HEK293 (cell line): Measurements from ENCODE around the gene UBE2J2.

Experiments used
- CTCF ChIA-PET: fragments of 350-600 bp; formaldehyde crosslinking; extraction: SDS; loops from one replicate; lab custom pipeline; 2021; ENCODE audit warnings: antibody characterized with exemption; lab: Yijun Ruan, JAX
- POLR2A ChIA-PET: fragments of 300-600 bp; formaldehyde crosslinking; extraction: SDS; loops from one replicate; lab custom pipeline; 2020; ENCODE audit warnings: antibody characterized with exemption, inconsistent platforms; lab: Yijun Ruan, JAX
- H3K27ac ChIP-seq: fragments of 200-500 bp; sonication (Bioruptor generic); 2 replicates; pipeline ENCODE4 v1.5.1; 2014; ENCODE audit warnings: low read depth, low read length, control low read depth, inconsistent platforms; ENCODE audit errors: extremely low read depth
- H3K36me3 ChIP-seq, 2 experiments: fragments of 200-500 bp in 1 of 2; sonication (Bioruptor generic) in 1 of 2; 1 replicate in 1 of 2; 2 replicates in 1 of 2; pipeline ENCODE4 v1.5.1; 2014 to 2017; ENCODE audit warnings: inconsistent platforms in 2 of 2, low read length in 2 of 2; ENCODE audit not compliant: control insufficient read depth in 2 of 2, insufficient read depth in 1 of 2
- H3K4me1 ChIP-seq: fragments of 200-500 bp; sonication (Bioruptor generic); 2 replicates; pipeline ENCODE4 v1.5.1; 2014; ENCODE audit warnings: mild to moderate bottlenecking, low read length, inconsistent platforms; ENCODE audit not compliant: control insufficient read depth, insufficient read depth
- H3K4me3 ChIP-seq: 2 replicates; pipeline ENCODE4 v1.5.1; 2011; ENCODE audit warnings: low read depth, mild to moderate bottlenecking, control low read depth, low read length, moderate library complexity
- H3K9me3 ChIP-seq: fragments of 200-500 bp; sonication (Bioruptor generic); 2 replicates; pipeline ENCODE4 v1.5.1; 2014; ENCODE audit warnings: low read depth, low read length, inconsistent platforms; ENCODE audit not compliant: control insufficient read depth, insufficient read depth
- BCL11A ChIP-seq: fragments of 450-650 bp; formaldehyde crosslinking; IDR thresholded peaks from 2 replicates; pipeline ENCODE4 v1.5.1; 2016; ENCODE audit warnings: low read depth, missing biosample characterization, missing genetic modification characterization
- BCL11B ChIP-seq: fragments of 450-650 bp; formaldehyde crosslinking; IDR thresholded peaks from 2 replicates; pipeline ENCODE4 v1.5.1; 2016; ENCODE audit warnings: low read depth, missing biosample characterization, missing genetic modification characterization
- EGR2 ChIP-seq: fragments of 450-650 bp; formaldehyde crosslinking; IDR thresholded peaks from 2 replicates; pipeline ENCODE4 v1.5.1; 2016; ENCODE audit warnings: low read depth, missing biosample characterization, missing genetic modification characterization
- ELK4 ChIP-seq: IDR thresholded peaks from 2 replicates; pipeline ENCODE4 v1.6.1; 2011; ENCODE audit warnings: mild to moderate bottlenecking, low read depth, low read length, borderline replicate concordance
- GLIS1 ChIP-seq: fragments of 450-650 bp; formaldehyde crosslinking; IDR thresholded peaks from 2 replicates; pipeline ENCODE4 v1.5.1; 2016; ENCODE audit warnings: missing biosample characterization, missing genetic modification characterization
- MYNN ChIP-seq: fragments of 450-650 bp; formaldehyde crosslinking; IDR thresholded peaks from 2 replicates; pipeline ENCODE4 v1.5.1; 2016; ENCODE audit warnings: missing biosample characterization, missing genetic modification characterization, borderline replicate concordance
- ZFP41 ChIP-seq: fragments of 450-650 bp; formaldehyde crosslinking; IDR thresholded peaks from 2 replicates; pipeline ENCODE4 v1.5.1; 2016; ENCODE audit warnings: missing biosample characterization, missing genetic modification characterization, borderline replicate concordance
- ZNF175 ChIP-seq: fragments of 450-650 bp; formaldehyde crosslinking; IDR thresholded peaks from 2 replicates; pipeline ENCODE4 v1.5.1; 2016; ENCODE audit warnings: missing biosample characterization, missing genetic modification characterization
- ZNF274 ChIP-seq, 2 experiments: fragments of 200-500 bp in 1 of 2; fragments of 450-650 bp in 1 of 2; sonication (Bioruptor generic) in 1 of 2; formaldehyde crosslinking in 1 of 2; IDR thresholded peaks; 2 replicates each; pipeline versions ENCODE4 v1.5.1 to v1.6.1; 2014 to 2016; ENCODE audit warnings: borderline replicate concordance in 1 of 2, inconsistent platforms in 1 of 2, low read length in 1 of 2, missing biosample characterization in 1 of 2, missing genetic modification characterization in 1 of 2
- ZNF350 ChIP-seq: fragments of 450-650 bp; formaldehyde crosslinking; IDR thresholded peaks from 2 replicates; pipeline ENCODE4 v1.5.0; 2017; ENCODE audit warnings: missing biosample characterization, mild to moderate bottlenecking, missing genetic modification characterization
- ZNF366 ChIP-seq: fragments of 450-650 bp; formaldehyde crosslinking; conservative IDR thresholded peaks from 2 replicates; pipeline ENCODE4 v1.5.1; 2016; ENCODE audit warnings: missing biosample characterization, missing genetic modification characterization
- ZNF404 ChIP-seq: fragments of 450-650 bp; formaldehyde crosslinking; IDR thresholded peaks from 2 replicates; pipeline ENCODE4 v1.5.1; 2017; ENCODE audit warnings: missing biosample characterization, missing genetic modification characterization
- ZNF473 ChIP-seq: fragments of 450-650 bp; formaldehyde crosslinking; IDR thresholded peaks from 2 replicates; pipeline ENCODE4 v1.5.1; 2017; ENCODE audit warnings: missing biosample characterization, missing genetic modification characterization
- ZNF600 ChIP-seq: fragments of 450-650 bp; formaldehyde crosslinking; IDR thresholded peaks from 2 replicates; pipeline ENCODE4 v1.5.1; 2016; ENCODE audit warnings: missing biosample characterization, missing genetic modification characterization
- ZNF785 ChIP-seq: fragments of 450-650 bp; formaldehyde crosslinking; IDR thresholded peaks from 2 replicates; pipeline ENCODE4 v1.5.1; 2016; ENCODE audit warnings: missing biosample characterization, missing genetic modification characterization
- ZSCAN30 ChIP-seq: fragments of 450-650 bp; IDR thresholded peaks from 2 replicates; pipeline ENCODE4 v1.5.1; 2018; ENCODE audit warnings: missing biosample characterization, mild to moderate bottlenecking, missing genetic modification characterization, moderate library complexity
- TF ChIP-seq, protein P1 (sequence below): fragments of 450-650 bp; formaldehyde crosslinking; IDR thresholded peaks from 2 replicates; pipeline ENCODE4 v1.5.1; 2016; ENCODE audit warnings: missing biosample characterization, missing genetic modification characterization
- TF ChIP-seq, protein P2 (sequence below): fragments of 450-650 bp; formaldehyde crosslinking; IDR thresholded peaks from 2 replicates; pipeline ENCODE4 v1.5.1; 2016; ENCODE audit warnings: missing biosample characterization, missing genetic modification characterization, borderline replicate concordance
- TF ChIP-seq, protein P3 (sequence below): fragments of 450-650 bp; formaldehyde crosslinking; IDR thresholded peaks from 2 replicates; pipeline ENCODE4 v1.5.1; 2016; ENCODE audit warnings: missing biosample characterization, missing genetic modification characterization
- TF ChIP-seq, protein P4 (sequence below): fragments of 450-650 bp; formaldehyde crosslinking; IDR thresholded peaks from 2 replicates; pipeline ENCODE4 v1.5.1; 2016; ENCODE audit warnings: missing biosample characterization, missing genetic modification characterization

Gene UBE2J2

DNA sequence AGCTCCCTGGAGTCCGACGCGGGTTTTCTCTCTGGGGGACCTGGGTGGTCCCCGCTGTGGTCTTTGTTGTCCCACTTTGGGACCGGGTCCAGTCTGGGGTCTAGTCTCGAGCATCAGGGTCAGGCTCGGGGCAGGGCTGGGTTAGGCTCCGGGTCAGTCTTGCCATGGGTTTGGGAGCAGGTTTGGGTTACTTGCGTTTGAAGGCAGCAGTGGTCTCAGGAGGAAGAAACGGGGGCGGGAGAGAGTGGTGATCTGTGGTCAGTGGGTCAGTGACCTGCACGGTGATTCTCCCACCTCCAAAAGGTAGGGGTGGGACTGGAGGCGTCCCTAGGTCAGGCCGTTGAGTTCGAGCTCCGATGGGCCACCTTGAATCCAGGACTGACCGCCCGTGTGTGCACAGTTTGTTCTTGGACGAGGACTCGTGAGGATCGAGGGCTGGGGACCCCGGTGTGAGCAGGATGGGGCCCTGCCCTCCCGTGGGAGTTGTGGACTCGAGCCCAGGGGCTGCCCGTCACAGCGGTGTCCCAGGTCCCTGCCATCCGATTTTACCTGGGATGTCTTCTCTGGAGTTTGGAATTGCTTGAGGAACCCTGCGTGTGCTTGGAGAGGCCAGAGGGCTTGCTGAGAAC, 39.4 kb downstream of the UBE2J2 start:
- Histone ChIP-seq H3K4me3 (no peak overlapping the region), H3K4me1 (no peaks in the 10 kb centered on the region; the same call in 1 of the 2 replicates), H3K36me3 (peaks cover 0 to 18% of the 10 kb centered on the region in 2 experiments; a peak in 1 of 3 replicates)
- TF ChIP-seq MYNN (tag by site-specific recombination) (no peak), BCL11B (tag by site-specific recombination) (peak; percentile 85), BCL11A (tag by site-specific recombination) (peak; percentile 74), ZNF366 (tag by site-specific recombination) (no peak), EGR2 (tag by site-specific recombination) (peak; percentile 32; the same call in 1 of the 2 replicates), ZNF600 (tag by site-specific recombination) (0 out of 2 replicates have a peak, but pooled peaks have one; percentile 21)
- TF ChIP-seq, all 188 proteins: peak for 4
- Histone ChIP-seq H3K27ac (no peak overlapping the region; the same call in 1 of the 2 replicates), H3K9me3 (no peaks in the 10 kb centered on the region)
- CTCF ChIA-PET = no interaction called here
- POLR2A ChIA-PET = no interaction called here

DNA sequence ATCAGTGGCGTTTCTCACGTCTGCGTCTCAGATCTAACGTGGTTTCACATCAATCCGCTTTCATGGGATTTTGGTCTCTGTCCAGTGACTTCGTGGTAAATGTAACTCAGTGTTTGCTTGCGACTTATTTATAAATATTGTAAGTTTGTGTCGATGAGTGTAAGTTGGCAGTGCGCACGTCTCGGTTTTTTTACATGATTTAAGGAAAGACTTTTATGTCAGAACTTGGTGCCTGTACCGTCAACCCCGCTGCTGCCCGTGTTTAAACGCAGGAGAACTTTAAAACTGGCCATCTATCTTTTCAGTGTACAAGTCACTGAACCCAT, 40.1 kb downstream of the UBE2J2 start:
- Histone ChIP-seq H3K4me1 (no peaks in the 10 kb centered on the region; the same call in 1 of the 2 replicates), H3K4me3 (no peak overlapping the region)
- POLR2A ChIA-PET = no interaction called here
- TF ChIP-seq ZNF274 (IDR thresholded peaks at IDR 0.05; ENCODE audit: low read length) = no peak
- TF ChIP-seq ZNF274 (tag by site-specific recombination; IDR thresholded peaks at IDR 0.05; ENCODE audit: borderline replicate concordance) = no peak
- no peak for TF ChIP-seq ZFP41 (tag by site-specific recombination)
- TF ChIP-seq ZNF404 (tag by site-specific recombination) = no peak
- TF ChIP-seq, protein P1, sequence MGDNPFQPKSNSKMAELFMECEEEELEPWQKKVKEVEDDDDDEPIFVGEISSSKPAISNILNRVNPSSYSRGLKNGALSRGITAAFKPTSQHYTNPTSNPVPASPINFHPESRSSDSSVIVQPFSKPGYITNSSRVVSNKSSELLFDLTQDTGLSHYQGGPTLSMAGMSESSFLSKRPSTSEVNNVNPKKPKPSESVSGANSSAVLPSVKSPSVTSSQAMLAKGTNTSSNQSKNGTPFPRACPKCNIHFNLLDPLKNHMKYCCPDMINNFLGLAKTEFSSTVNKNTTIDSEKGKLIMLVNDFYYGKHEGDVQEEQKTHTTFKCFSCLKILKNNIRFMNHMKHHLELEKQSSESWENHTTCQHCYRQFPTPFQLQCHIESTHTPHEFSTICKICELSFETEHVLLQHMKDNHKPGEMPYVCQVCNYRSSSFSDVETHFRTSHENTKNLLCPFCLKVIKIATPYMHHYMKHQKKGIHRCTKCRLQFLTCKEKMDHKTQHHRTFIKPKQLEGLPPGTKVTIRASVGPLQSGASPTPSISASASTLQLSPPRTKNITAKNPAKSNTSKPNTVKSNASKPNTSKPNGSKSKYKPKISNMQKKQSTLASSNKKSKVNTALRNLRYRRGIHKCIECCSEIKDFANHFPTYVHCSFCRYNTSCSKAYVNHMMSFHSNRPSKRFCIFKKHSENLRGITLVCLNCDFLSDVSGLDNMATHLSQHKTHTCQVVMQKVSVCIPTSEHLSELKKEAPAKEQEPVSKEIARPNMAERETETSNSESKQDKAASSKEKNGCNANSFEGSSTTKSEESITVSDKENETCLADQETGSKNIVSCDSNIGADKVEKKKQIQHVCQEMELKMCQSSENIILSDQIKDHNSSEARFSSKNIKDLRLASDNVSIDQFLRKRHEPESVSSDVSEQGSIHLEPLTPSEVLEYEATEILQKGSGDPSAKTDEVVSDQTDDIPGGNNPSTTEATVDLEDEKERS (tag by site-specific recombination) = no peak
- no peak for TF ChIP-seq GLIS1 (tag by site-specific recombination)
- TF ChIP-seq ZSCAN30 (tag by site-specific recombination) = no peak
- TF ChIP-seq ZNF473 (tag by site-specific recombination) = no peak
- TF ChIP-seq ZNF350 (tag by site-specific recombination) = no peak
- TF ChIP-seq, protein P2, sequence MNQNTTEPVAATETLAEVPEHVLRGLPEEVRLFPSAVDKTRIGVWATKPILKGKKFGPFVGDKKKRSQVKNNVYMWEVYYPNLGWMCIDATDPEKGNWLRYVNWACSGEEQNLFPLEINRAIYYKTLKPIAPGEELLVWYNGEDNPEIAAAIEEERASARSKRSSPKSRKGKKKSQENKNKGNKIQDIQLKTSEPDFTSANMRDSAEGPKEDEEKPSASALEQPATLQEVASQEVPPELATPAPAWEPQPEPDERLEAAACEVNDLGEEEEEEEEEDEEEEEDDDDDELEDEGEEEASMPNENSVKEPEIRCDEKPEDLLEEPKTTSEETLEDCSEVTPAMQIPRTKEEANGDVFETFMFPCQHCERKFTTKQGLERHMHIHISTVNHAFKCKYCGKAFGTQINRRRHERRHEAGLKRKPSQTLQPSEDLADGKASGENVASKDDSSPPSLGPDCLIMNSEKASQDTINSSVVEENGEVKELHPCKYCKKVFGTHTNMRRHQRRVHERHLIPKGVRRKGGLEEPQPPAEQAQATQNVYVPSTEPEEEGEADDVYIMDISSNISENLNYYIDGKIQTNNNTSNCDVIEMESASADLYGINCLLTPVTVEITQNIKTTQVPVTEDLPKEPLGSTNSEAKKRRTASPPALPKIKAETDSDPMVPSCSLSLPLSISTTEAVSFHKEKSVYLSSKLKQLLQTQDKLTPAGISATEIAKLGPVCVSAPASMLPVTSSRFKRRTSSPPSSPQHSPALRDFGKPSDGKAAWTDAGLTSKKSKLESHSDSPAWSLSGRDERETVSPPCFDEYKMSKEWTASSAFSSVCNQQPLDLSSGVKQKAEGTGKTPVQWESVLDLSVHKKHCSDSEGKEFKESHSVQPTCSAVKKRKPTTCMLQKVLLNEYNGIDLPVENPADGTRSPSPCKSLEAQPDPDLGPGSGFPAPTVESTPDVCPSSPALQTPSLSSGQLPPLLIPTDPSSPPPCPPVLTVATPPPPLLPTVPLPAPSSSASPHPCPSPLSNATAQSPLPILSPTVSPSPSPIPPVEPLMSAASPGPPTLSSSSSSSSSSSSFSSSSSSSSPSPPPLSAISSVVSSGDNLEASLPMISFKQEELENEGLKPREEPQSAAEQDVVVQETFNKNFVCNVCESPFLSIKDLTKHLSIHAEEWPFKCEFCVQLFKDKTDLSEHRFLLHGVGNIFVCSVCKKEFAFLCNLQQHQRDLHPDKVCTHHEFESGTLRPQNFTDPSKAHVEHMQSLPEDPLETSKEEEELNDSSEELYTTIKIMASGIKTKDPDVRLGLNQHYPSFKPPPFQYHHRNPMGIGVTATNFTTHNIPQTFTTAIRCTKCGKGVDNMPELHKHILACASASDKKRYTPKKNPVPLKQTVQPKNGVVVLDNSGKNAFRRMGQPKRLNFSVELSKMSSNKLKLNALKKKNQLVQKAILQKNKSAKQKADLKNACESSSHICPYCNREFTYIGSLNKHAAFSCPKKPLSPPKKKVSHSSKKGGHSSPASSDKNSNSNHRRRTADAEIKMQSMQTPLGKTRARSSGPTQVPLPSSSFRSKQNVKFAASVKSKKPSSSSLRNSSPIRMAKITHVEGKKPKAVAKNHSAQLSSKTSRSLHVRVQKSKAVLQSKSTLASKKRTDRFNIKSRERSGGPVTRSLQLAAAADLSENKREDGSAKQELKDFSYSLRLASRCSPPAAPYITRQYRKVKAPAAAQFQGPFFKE (tag by site-specific recombination) = no peak
- TF ChIP-seq, protein P3, sequence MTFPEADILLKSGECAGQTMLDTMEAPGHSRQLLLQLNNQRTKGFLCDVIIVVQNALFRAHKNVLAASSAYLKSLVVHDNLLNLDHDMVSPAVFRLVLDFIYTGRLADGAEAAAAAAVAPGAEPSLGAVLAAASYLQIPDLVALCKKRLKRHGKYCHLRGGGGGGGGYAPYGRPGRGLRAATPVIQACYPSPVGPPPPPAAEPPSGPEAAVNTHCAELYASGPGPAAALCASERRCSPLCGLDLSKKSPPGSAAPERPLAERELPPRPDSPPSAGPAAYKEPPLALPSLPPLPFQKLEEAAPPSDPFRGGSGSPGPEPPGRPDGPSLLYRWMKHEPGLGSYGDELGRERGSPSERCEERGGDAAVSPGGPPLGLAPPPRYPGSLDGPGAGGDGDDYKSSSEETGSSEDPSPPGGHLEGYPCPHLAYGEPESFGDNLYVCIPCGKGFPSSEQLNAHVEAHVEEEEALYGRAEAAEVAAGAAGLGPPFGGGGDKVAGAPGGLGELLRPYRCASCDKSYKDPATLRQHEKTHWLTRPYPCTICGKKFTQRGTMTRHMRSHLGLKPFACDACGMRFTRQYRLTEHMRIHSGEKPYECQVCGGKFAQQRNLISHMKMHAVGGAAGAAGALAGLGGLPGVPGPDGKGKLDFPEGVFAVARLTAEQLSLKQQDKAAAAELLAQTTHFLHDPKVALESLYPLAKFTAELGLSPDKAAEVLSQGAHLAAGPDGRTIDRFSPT (tag by site-specific recombination) = no peak
- no peak for TF ChIP-seq ZNF175 (tag by site-specific recombination)
- TF ChIP-seq, protein P4, sequence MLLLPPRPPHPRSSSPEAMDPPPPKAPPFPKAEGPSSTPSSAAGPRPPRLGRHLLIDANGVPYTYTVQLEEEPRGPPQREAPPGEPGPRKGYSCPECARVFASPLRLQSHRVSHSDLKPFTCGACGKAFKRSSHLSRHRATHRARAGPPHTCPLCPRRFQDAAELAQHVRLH (tag by site-specific recombination) = no peak
- TF ChIP-seq ELK4 = no peak
- no peak for TF ChIP-seq ZNF785 (tag by site-specific recombination)

More for the DNA sequence above, 40.1 kb downstream of the UBE2J2 start:
- Histone ChIP-seq H3K27ac (peak overlapping the region; percentile 90; the same call in 1 of the 2 replicates), H3K9me3 (no peaks in the 10 kb centered on the region), H3K36me3 (peaks cover 0 to 25% of the 10 kb centered on the region in 2 experiments; a peak in 1 of 3 replicates)
- CTCF ChIA-PET = no interaction called here
